Measurements from ENCODE around the gene TUT1. TPM values are rescaled to one million over a fixed set of nuclear protein-coding genes. Genes with fewer than 3 reads are reported as not detected.

The TUT1 gene
- polyA plus RNA-seq (2011; rRNA removed), result 6.4 and 9.9 TPM in 2 replicates
- 2.8 and 4.5 TPM in 2 replicates for polyA minus RNA-seq (2011; rRNA and poly(A)+ RNA removed)

- TF ChIP-seq CTCF (IDR thresholded peaks at IDR 0.05; ENCODE audit: insufficient read depth, low read depth, low read length), result no peak
- Histone ChIP-seq H3K4me3 (ENCODE audit: low read depth, low read length) (peak within 1 kb of the TSS; percentile 51), H3K36me3 (ENCODE audit: control insufficient read depth, insufficient read depth, low read length) (peaks cover 22% of the 10 kb centered on the region), H3K27me3 (ENCODE audit: control insufficient read depth, insufficient read depth, low read length) (no peaks in the 10 kb centered on the region)
- peak; percentile 96 for DNase-seq (ENCODE audit: low read depth)
- CTCF ChIA-PET, result interaction anchor here (0.6 to 3.2 kb wide), 23 partner anchors 10 to 228 kb away, joined by 3 to 16 read pairs (median 5); partner anchors contain the start of genes AHNAK, B3GAT3, C11orf98 and CSKMT
- POLR2A ChIA-PET, result interaction anchor here (0.6 to 1.5 kb wide), 6 partner anchors 10 to 249 kb away, joined by 3 to 25 read pairs (median 8); partner anchors contain the start of genes C11orf98, CSKMT, EEF1G and MTA2
Observed at GRCh38 chr11:62591448-62592145, at the start of gene TUT1. TUT1 (minus strand) TSS chr11:62591523; CDS start chr11:62591485, 38 bp downstream.

- DNase-seq (ENCODE audit: low read depth), result no peak
- no peaks in the 10 kb centered on the region for H3K27me3 ChIP-seq (ENCODE audit: control insufficient read depth, insufficient read depth, low read length)
- ChIA-PET CTCF (no interaction called here), POLR2A (interaction anchor here (0.5 kb wide), 1 partner anchor 229 kb away, joined by 9 read pairs; no protein-coding TSS in a partner anchor)
- TF ChIP-seq CTCF (IDR thresholded peaks at IDR 0.05; ENCODE audit: insufficient read depth, low read depth, low read length), result no peak
- no peak overlapping the region for H3K4me3 ChIP-seq (ENCODE audit: low read depth, low read length)
- H3K36me3 ChIP-seq (ENCODE audit: control insufficient read depth, insufficient read depth, low read length), result peaks cover 54% of the 10 kb centered on the region
Observed at GRCh38 chr11:62632492-62632891, 41.2 kb upstream of the TUT1 start.

- CTCF ChIA-PET, result interaction anchor here (1.1 to 1.4 kb wide), 3 partner anchors 9 to 232 kb away, joined by 3 to 7 read pairs (median 5); no protein-coding TSS in a partner anchor
- no peak for DNase-seq (ENCODE audit: low read depth)
- POLR2A ChIA-PET, result interaction anchor here (0.6 kb wide), 1 partner anchor 212 kb away, joined by 3 read pairs; no protein-coding TSS in a partner anchor
- TF ChIP-seq CTCF (IDR thresholded peaks at IDR 0.05; ENCODE audit: insufficient read depth, low read depth, low read length), result 0 out of 2 replicates have a peak, but pooled peaks have one; percentile 6
- Histone ChIP-seq H3K4me3 (ENCODE audit: low read depth, low read length) (no peak overlapping the region), H3K36me3 (ENCODE audit: control insufficient read depth, insufficient read depth, low read length) (peaks cover 51% of the 10 kb centered on the region), H3K27me3 (ENCODE audit: control insufficient read depth, insufficient read depth, low read length) (no peaks in the 10 kb centered on the region)
Observed at GRCh38 chr11:62627713-62628112, 36.4 kb upstream of the TUT1 start.

- Histone ChIP-seq H3K4me3 (ENCODE audit: low read depth, low read length) (peak overlapping the region; percentile 54), H3K27me3 (ENCODE audit: control insufficient read depth, insufficient read depth, low read length) (no peaks in the 10 kb centered on the region), H3K36me3 (ENCODE audit: control insufficient read depth, insufficient read depth, low read length) (peaks cover 17% of the 10 kb centered on the region)
- no peak for TF ChIP-seq CTCF (IDR thresholded peaks at IDR 0.05; ENCODE audit: insufficient read depth, low read depth, low read length)
- no peak for DNase-seq (ENCODE audit: low read depth)
- POLR2A ChIA-PET, result interaction anchor here (2.2 kb wide), 1 partner anchor 43 kb away, joined by 11 read pairs; the partner anchor contains the start of genes C11orf98 and CSKMT
- CTCF ChIA-PET, result interaction anchor here (0.7 to 4.0 kb wide), 5 partner anchors 11 to 227 kb away, joined by 3 to 26 read pairs (median 3); partner anchors contain the start of genes EML3, ROM1 and TUT1
Observed at GRCh38 chr11:62622476-62623089, 31.3 kb upstream of the TUT1 start.
